NCI-H82 treated with DMSO at 0.1 percent for 48 hours (cell line): ENCODE results near the gene ADIPOR2.
"Not testable (repeated sequence)": the region's sequence is repeated elsewhere in the genome, so short reads cannot be mapped to it uniquely, and the experiment has no call there.

Source experiments
- DNase-seq: peaks from one replicate; lab custom pipeline; 2025; ENCODE audit not compliant: unreplicated experiment; lab: John Stamatoyannopoulos, UW

The ADIPOR2 gene

DNA sequence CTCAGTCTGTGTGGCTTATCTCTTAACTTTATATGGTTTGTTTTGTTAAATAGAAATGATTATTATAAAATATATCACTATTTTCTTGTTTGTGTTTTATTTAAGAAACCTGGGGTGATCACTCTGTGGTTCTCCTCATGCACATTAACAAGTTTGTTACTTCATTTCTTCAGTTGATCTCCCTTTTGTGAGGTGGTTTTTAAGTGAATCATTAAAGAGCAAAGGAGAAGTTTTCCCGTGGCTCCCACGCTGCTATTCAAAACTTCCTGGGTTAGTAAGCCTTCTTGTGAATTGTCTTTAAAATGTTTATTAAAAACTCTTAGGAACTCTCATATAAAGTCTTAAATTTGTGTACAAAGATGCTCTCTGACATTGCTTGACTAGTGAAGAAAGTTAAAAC, 11.8 kb downstream of the ADIPOR2 start:
- DNase-seq, result no peak

DNA sequence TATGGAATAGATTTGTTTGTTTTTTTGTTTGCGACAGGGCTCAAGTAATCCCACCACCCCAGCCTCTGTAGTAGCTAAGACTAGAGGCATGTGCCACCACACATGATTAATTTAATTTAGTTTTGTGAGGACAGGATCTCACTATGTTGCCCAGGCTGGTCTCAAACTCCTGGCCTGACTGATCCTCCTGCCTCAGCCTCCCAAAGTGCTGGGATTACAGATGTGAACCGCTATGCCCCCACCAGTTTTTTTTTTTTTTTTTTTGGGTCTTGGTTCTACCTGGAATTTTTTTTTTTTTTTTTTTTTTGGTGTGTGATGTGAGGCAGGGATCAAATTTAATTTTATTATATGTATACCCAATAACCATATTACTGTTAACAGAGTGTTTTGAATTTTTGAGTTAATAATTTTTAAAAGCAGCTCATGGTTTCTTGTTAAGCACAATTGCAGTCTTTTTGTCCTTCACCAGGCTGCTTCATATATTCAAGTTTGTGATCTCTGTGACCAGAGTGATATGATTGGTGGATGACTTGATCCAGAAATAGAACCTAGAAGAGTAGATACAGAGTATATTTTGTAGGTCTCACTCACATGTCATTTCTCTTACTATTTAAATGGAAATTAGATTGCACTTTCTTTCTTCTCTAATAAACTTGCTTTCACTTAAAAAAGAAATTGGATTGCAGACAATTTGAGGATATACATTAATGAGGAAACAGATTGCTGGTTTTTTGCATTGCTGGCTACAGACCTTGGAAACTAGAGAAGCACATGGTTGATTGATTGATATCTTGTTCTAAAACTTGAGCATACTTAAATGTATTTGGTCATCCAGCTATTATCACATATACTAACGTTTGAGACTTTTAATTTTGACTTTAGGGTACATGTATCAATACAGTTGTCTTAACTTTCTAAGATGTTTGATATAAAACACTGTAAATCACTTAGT, 13.2 kb downstream of the ADIPOR2 start:
- no peak for DNase-seq

DNA sequence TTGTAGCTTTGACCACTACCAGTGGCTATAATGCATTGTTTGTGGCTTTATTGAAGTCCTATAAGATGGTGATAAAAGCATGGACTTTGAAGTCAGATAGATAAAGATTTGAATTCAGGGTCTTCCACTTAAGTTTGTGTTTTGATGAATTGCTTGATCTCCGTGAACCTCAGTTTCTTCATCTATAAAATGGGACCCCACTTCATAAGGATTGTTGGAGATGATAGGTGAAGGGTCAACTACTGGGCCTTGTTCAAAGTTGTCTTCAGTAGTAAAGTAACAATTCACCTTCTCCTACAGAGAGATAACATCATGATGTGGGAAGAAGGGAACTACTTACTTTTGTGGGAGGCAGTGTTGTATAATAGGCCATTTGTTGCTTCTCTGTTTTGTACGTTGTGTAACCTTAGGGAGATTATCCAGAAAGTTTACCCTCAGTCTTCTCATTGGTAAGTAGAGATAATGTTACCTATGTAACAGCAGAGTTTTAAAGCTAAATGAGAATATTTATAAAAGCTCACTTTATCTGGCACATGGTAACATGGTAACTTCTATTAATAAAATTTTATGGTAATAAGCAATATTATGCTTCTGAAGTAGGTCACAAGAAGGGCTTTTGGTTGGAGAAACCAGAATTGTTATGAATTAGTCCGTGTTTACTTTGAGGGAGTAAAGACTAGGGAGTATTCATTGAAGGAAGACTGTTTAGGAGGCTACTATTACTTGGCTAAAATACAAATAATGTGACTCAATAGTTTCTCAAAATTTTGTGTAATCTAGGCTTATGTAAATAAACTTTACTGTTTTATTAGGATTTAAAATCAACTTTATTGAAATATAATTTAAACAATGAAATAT, 15.1 kb downstream of the ADIPOR2 start:
- DNase-seq, result no peak

DNA sequence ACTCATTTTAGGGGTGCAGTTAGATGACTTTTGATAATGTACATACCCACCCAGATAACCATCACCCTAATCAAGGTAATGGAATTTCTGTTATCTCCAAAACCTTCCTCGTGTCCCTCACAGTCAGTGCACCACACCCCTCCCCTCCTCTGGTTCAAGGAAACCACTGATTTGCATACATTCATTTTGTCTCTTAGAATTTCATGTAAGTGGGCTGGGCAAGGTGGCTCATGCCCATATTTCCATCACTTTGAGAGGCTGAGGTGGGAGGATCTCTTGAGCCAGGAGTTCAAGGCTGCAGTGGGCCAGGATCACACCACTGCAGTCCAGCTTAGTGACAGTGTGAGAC, 15.7 kb downstream of the ADIPOR2 start:
- no peak for DNase-seq

DNA sequence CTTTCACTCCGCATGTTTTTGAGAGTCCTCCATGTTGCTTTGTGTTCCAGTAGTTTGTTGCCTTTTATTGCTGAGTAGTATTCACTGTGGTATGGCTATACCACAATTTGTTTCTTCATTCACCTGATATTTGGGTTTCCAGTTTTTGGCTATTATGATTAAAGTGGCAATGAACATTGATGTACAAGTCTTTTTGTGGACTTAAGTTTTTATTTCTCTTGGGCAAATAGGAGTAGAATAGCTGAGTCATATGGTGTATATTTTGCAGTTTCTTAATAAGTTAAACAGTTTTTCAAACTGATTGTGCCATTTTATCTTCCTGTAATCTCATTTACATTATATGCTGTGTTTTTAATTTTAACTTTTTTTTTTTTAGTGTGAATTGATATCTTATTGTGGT, 16.2 kb downstream of the ADIPOR2 start:
- DNase-seq, result no peak

DNA sequence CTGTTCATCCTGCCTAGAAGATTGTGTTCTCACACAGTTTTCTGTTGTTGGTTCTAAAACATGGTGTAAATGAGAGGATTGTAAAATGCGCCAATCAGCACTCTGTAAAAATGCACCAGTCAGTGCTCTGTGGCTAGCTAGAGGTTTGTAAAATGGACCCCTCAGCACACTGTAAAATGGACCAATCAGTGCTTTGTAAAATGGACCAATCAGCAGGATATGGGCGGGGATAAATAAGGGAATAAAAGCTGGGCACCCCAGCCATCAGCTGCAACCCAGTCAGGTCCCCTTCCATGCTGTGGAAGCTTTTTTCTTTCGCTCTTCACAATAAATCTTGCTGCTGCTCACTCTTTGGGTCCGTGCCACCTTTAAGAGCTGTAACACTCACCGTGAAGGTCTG, 19.1 kb downstream of the ADIPOR2 start:
- DNase-seq, result not testable (repeated sequence)

DNA sequence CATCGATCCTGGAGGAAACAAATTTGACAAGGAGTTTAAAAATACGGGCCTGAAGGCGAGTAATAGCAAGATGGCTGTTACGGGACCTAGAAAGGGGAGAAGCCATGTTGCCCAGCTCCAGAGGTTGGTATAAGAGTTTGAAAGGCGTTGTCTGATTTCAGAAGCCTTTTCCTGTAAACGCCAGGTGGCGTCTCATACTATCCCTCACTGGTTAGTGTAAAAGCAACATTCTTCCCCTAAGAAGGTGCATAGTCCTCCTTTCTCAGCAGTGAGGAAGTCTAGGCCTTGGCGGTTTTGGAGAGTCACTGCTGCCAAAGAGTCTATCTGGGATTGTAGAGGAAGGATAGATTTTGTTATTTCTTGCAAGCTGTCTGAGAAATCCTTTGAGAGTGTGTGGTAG, 20.0 kb downstream of the ADIPOR2 start:
- not testable (repeated sequence) for DNase-seq

DNA sequence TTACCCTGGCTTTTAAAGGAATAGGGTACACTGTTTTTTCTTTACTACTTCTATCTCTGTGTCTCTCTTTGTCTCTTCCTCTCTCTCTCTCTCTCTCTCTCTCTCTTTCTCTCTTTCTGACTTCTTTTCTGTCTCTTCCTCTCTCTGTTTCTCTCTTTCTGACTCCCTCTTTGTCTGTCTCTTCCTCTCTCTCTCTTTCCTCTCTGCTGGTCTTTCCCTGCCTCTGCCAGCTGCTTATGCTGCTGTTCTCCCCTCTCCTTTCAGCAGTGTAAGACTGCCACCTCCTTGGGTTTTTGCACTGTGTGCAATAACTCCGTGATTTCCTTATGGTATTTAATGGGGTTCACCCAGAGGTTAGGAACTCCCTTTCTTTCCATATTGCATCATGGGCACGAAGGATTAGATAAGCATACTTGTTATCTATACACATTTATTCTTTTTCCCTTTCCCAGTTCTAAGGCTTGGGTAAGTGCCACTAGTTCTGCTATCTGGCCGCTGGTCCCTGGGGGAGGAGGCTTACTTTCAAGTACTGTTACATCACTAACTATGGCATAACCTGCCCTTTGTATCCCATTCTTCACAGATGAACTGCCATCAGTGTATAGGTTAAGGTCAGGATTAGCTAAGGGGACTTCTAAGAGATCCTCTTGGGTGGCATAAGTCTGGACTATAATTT, 20.8 kb downstream of the ADIPOR2 start:
- not testable (repeated sequence) for DNase-seq

DNA sequence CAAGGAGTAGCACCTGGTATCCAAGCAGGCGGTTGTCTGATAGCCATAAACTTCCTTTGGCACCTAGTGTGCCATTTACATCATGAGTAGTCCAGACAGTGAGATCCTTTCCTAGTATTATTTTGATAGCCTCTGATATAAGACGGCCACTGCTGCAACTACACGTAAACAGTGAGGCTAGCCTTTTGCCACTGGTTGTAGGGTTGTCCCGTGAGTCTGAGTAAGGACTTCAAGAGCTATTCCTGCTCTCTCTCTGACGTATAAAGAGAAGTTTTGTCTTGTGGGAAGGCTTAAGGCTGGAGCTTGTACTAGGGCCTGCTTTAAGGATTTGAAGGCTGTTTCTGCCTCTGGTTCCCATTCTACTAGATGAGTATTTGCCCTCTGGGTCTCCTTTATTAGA, 21.4 kb downstream of the ADIPOR2 start:
- DNase-seq, result not testable (repeated sequence)

DNA sequence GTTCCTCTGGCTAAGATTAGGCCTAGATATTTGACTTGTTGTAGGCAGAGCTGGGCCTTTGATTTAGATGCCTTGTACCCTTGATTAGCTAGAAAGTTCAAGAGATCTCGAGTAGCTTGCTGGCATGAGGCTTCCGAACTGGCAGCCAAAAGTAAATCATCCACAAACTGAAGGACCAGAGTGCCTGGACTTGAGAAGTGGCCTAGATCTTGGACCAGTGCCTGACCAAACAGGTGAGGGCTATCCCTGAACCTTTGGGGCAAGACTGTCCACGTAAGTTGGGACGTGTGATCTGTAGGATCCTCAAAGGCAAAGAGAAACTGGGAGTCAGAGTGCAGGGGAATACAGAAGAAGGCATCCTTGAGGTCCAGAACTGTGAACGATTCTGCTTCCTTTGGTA, 22.0 kb downstream of the ADIPOR2 start:
- DNase-seq, result not testable (repeated sequence)

DNA sequence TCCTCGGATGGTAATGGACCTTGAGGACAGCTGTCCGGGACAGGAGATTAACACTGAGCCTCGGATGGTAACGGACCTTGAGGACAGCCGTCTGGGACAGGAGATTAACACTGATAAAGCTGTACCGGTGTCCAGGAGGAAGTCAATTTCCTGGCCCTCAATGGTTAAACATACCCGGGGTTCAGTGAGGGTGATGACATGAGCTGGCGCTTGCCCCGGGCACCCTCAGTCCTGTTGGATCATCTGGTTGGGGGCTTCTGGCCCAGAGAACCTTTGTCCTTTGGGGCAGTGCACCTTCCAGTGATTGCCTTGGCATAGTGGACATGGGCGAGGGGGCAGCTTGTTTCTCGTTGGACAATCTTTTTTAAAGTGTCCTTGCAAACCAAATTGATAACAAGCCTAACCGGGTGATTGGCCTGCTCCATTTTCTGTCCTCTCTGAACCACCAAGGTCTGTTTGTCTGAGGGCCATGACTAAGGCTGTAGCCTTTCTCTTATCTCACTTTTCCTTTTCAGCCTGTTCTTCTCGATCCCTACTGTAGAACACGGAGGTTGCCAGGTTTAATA, 23.0 kb downstream of the ADIPOR2 start:
- DNase-seq, result not testable (repeated sequence)

DNA sequence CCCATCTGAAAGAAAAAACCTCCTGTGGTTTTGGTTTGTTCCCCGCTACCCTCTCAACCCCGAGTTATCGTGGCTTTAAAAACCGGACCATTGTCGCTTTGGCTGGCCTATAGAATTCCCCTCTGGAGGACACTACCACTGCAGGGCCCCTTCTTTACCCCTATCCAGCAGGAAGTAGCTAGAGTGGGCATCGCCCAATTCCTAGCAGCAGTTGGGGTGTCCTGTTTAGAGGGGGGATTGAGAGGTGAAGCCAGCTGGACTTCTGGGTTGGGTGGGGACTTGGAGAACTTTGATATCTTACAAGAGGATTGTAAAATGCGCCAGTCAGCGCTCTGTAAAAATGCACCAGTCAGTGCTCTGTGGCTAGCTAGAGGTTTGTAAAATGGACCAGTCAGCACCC, 24.6 kb downstream of the ADIPOR2 start:
- not testable (repeated sequence) for DNase-seq

DNA sequence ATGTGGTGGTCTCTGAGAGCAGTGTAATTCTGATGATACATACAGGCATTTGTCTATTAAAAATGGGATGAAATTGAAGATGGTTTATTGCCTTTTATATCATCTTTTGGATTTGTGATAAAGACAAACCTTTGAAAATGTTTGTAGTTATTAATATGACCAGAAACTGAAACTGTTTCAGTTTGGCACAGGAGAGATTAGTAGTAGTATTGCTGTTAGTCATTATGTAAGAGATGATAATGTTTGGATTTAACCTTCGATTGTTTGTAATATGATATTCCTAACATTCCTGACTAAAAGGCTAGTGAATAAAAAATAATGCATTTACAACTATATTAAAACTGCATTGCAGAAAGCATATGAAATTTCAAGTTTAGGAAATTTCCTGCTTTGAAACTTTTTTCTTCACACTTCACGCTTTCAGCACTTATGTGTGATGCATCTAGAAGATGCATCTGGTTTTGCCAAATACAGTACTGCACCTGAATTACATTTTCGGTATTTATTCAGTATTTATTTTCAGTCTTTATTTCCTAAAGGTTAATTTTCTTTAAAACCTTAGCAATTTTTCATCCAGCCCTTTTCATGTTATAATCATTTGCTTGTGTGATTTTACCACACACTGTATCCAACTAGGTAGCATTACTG, 25.5 kb downstream of the ADIPOR2 start:
- no peak for DNase-seq

DNA sequence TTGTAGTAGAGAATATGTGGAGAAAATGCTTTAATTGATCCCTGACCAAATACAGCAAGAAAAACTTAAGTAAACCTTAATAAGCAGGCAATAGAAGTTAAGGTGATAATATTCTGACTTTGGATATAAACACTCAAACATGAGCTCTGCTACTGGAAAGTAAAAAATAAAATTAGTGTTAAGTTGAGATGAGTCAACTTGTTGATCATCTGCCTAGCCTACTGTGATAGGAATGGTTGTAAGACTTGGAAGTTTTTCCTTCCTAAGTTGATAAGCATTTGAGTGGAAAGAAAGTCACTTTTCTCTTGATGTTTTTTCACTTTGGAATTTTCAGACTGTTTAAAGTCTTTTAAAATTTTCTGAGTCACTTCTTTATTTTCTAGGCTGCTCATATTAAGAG, 26.0 kb downstream of the ADIPOR2 start:
- no peak for DNase-seq

DNA sequence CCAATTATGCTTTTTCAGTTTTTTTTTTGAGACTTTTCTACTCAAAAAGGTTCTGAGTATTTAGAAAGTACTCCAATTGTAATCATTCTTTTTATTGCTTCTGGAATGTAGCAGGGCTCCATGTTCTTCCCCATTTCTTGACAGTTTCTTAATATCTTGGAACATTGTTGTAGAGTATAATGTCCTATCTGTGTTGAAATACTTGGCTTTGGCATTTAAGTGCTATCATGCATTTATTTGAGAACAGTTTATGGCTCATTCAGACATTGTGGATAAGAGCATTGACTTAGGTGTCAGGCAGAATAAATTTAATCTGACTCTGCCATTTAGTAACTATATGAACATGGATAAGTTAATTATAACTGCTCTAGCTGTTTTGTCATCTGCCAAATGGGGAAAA, 28.3 kb downstream of the ADIPOR2 start:
- no peak for DNase-seq

DNA sequence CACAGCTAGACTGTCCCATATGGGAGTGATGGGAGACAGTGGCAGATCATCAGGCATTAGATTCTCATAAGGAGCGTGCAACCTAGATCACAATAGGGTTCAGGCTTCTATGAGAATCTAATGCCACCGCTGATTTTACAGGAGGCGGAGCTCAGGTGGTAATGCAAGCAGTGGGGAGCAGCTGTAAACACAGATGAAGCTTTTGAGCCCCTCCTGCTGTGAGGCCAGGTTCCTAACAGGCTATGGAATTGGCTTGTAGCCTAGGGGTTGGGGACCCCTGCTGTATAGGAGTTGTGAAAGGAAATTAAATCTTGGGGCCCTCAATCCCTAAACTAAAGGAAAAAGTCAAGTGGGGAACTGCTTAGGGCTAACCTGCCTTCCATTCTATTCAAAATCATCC, 29.6 kb downstream of the ADIPOR2 start:
- no peak for DNase-seq

DNA sequence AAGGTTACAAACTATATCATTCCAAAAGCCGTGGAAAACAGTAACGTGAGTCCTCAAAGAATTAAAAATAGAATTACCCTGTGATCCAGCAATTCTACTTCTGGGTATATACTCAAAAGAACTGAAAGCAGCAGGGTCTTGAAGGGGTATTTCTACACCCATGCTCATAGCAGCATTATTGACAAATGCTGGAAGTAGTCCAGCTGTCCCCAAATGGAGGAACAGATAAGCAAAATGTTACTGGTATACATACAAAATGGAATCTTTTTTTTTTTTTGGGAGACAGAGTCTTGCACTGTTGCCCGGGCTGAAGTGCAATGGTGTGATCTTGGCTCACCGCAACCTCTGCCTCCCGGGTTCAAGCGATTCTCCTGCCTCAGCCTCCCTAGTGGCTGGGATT, 32.9 kb downstream of the ADIPOR2 start:
- no peak for DNase-seq

DNA sequence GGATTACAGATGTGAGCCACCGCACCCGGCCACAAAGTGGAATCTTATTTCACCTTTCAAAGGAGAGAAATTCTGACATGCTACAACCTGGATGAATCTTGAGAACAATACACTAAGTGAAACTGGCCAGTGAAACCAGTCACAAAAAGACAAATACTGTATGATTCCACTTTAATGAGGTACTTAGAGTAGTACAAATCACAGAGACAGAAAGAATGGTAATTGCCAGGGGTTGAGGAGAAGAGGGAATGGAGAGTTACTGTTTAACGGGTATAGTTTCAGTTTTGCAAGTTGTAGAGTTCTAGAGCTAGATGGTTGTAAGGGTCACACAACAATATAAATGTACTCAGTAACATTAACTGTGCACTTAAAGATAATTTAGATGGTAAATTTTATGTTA, 33.4 kb downstream of the ADIPOR2 start:
- DNase-seq, result no peak

DNA sequence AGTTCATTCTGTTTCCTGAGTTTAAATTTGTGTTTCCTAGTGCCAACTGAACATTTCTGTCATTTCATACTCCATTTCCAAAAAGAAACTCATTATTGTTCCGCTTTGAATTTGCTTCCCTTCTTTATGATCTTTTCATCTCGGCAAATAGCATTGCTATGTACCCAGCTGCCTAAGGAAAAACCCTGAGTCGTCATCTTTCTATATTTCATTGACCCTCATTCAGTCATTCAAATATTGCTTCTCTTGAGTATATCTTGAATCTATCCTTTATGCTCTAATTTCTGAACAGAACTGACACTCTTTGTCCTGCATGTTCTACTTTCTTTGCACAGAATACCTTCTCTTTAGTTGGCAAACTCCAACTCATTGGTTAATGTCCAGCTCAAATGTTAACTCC, 35.9 kb downstream of the ADIPOR2 start:
- no peak for DNase-seq

DNA sequence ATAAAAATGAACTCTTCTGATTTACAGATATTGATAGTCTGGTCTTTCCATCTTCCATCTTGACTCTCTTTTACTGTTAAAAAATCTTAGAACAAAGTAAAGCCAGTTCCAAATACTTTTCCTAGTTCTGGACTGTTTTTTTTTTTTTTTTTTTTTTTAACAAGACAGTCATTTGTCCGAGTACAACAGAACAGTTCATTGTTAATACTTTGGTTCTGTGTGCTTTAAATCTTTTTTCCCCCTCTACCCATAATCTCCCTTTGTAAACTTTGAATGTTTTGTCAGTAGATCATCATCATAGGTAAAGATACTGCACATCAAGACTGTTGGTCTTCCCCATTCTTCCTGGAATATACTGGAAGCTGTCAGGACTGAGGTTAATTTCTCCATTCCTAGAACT, 38.0 kb downstream of the ADIPOR2 start:
- no peak for DNase-seq
